CD4-positive, alpha-beta T cell treated with Interferon alpha-2 for 1 hour (primary cell): Measurements from ENCODE around the gene MDC1.
A peak's percentile ranks its signal among the peaks of the same experiment; 100 is the strongest.

ENCODE experiments used
- DNase-seq, 2 donors: peaks; one replicate each; pipeline ENCODE4 v3.0.0-alpha.2; 2020 to 2022

The MDC1 gene

DNA sequence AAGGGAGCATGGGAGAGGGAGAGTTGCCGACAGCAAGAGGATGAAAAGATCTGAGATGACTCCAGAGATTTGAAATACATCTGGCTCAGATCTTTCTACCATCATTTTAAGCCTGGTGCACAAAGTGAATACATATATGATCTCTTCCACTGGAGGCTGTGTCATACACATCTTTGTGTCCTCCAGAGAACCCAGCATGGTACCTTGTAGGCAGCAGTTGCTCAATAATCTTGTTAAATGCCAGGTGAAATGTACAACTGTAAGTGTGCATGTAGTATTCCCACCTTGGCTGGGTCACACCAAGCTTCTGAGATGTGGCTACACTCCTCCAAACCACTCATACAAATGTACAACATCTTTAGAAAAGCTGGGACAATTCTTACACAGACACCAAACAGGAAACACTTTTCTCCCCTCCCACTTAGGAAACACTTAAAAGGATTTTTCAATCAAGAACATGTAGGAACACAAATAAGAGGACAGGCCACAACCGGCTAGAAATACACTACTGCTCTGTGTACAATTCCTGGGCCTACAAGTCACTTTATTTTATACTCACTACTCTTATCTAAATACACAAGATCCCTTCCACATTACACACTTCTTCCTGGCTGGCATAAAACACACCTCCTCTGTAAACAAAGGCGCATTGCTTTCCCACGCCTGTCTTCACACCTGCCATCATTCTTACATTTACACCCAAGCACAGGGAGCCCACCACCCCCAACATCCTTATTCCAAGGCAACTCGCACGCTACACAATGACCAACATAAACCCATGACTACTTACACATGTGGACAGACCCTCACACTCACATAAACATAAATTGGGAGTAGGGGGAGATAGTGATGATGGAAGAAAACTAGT, 31.1 kb upstream of the MDC1 start:
- DNase-seq = no peak

DNA sequence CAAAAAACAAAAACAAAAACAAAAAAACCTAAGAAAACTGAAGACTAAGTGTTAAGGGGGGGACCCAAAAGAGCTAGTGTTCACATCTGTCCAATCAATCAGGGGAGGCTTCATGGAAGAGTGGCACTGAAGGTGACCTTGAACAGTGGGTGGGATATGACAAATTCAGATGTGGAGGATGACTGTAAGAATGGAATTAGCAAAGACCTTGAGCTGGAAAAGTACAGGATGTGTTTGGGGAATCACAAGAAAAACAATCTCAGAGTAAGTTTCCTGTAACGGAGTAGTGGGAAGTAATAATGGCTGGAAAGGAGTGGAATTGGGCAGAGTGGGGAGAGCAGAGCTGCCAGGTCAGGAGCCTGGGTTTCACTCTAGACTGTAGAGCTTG, 30.2 kb upstream of the MDC1 start:
- DNase-seq = no peak

GRCh38 chr6:30744054-30744805, 27.1 kb upstream of the MDC1 start, which contains the start of gene IER3:
Gene IER3 (minus strand): TSS chr6:30744547. CDS start chr6:30744518, 29 bp downstream.
- peak; percentile 82 to 85 for DNase-seq

DNA sequence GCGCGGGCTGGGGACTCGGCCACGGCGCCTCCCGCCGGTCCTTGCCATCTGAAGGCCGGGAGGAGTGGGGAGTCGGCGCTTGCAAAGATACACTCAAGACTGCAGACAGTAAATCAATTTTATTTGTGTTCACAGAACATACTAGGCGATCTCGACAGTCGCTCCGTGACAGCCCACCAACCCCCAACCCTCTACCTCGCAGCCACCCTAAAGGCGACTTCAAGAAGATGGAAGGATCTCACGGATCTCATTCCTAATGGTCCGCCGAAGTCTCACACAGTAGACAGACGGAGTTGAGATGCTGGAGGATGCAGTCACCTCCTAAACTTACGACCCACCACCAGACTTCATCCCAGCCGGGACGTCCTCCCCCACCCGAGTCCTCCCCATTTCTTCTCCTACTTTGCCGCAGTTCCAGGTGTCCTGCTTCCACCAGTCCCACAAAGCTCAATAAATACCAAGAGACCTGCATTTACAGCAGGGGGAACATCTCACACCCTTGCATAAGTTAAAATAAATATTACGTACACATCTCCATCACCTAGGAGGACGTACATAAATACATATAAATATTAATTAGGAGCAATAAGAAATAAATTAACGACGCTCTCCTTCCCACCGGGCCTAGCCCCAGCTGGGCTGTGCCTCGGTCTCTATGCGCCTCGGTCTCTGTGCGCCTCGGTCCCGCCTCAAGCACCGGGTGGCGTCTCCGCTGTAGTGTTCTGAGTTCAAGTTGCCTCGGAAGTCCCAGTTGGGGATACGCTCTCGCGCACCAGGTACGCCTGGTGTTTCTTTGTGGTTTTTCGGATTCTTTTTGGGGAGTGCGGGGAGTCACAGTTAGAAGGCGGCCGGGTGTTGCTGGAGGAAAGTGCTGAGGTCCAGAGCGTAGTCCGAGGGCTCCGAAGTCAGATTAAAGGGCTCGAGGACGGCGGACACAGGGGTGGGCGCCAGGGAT, 26.3 kb upstream of the MDC1 start:
- DNase-seq = peak; percentile 24 to 49

GRCh38 chr6:30742316-30743098, 25.4 kb upstream of the MDC1 start, which contains the start of gene FLOT1:
Gene FLOT1 (minus strand): TSS chr6:30742687. CDS start chr6:30742189, 498 bp downstream.
- peak; percentile 94 to 95 for DNase-seq

DNA sequence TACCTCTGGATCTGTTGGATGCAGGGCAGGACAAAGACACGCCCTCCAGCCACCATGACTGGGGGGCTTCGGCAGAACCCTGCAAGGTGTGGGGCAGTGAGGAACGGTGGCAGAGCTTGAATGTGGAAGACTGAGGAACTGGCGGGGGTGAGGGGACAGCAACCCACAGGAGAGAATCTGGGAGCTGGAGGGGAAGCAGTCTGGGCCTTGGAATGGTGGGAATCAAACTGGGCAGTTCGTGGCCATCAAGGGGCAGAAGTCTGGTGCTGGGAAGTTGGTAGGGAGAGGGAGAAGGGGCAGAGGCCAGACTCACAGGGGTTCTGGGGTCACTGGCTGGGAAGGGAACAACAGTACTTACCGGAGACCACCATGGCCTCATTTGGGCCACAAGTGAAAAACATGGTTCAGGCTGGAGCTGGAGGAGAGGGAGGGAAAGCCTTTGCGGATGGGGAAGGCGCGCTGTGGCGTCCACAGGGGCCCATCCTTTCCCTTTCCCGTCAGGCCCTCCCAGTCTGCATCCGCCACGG, 24.8 kb upstream of the MDC1 start:
- DNase-seq = no peak

DNA sequence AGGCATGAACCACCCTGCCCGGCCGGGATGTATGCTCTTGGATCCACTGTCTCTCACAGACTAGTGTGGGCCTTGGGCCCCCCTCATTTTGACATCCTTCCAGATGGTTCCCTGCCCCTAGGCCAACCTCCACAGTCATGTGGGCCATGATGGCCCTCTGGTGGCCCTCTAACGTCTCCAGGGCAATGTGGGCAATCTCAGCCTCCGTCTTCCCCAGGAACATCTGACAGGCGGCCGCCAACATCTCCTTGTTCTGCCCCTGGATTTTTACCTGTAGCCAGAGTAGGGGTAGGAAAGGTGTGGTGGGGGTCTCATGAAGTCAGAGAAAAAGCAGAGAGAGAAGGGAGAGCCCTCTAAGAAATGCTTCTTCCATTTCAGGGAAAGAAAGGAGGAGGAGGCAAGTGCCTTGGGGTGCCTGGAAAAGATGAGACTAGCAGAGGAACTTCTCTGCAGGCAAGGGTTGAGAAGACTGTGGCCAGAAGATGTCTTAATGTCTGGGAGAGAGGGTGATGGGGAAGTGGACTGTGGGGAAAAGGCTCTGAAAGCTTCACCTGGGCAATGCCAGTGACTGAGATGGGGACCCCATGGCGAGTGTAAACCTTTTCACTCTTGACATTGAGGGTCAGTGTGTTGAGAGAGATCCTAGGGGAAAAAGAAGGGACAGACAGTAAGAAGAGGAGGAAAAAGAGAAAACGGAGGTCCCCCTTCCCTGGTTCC, 24.1 kb upstream of the MDC1 start:
- DNase-seq = no peak

GRCh38 chr6:30740540-30740870, 23.4 kb upstream of the MDC1 start:
- no peak for DNase-seq

DNA sequence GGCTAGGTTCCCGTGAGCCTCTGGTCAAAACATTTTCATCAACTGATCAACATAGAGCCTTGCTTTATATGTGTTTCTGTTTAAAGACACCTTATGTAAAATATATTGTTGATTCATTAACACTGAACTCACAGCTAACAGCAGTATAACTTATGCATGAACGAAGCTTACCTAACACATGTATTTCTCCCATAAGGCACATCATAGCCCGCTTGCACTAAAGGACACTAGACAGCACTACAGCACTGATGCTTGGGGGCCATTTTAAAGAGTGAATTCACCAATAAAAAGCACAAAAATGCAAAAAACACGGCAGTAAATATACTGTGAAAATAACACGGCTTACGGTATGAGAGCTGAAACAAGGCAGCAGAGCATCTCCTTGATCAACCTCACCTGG, 21.5 kb upstream of the MDC1 start:
- no peak for DNase-seq

DNA sequence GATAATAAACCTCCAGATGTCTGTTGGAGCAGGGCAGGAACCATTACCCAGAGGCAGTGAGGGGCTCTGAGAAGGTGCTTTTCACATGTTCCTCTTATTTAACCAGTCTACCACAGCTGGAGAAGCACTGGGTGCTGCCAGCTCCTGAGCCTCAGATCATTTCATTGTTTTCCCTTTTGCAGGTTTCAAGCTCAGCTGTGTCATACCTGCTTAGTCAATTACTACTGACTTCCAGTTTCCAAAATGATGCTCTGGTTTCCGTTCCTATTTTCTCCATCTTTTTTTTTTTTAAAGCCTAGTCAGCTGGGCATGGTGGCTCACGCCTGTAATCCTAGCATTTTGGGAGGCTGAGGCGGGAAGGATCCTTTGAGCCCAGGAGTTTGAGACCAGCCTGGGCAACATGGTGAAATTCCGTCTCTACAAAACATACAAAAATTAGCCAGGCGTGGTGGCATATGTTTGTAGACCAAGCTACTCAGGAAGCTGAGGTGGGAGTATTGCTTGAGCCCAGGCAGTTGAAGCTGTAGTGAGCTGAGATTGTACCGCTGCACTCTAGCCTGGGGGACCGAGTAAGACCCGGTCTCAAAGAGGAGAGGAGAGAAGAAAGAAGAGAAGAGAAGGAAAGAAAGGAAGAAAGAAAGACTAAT, 18.7 kb upstream of the MDC1 start:
- DNase-seq = no peak

GRCh38 chr6:30732237-30732943, 15.3 kb upstream of the MDC1 start:
- no peak for DNase-seq

DNA sequence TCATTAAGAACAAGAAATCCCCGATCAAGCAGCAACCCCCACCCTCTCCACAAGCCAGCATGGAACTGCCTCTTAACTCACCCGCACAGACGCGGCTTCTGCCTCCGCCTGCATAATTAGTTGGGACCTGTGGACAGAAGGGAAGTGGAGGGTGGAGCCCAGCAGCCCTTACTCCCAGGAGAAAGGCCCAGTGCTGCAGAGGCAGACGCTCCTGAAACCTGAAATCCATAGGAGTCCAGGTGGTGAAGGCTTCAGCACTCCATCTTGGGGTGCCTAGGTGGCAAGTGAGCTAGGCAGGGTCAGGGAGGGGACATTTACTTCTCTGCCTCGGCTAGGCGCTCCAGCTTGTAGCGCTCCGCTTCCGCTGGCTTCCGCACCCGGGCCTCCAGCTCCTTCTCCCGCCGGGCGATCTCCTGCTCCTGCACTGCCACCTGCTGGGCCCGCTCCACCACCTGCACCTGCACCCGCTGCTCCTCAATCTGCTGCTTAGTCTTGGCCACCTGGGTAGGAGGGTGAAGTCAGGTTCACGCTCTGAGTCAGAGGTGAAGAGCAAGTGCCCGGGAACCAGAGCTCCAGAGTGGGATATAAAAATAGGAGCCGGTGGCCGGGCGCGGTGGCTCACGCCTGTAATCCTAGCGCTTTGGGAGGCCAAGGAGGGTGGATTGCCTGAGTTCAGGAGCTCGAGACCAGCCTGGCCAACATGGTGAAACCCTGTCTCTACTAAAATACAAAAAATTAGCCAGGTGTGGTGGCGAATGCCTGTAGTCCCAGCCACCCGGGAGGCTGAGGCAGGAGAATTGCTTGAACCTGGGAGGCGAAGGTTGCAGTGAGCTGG, 13.7 kb upstream of the MDC1 start:
- peak; percentile 84 to 88 for DNase-seq

DNA sequence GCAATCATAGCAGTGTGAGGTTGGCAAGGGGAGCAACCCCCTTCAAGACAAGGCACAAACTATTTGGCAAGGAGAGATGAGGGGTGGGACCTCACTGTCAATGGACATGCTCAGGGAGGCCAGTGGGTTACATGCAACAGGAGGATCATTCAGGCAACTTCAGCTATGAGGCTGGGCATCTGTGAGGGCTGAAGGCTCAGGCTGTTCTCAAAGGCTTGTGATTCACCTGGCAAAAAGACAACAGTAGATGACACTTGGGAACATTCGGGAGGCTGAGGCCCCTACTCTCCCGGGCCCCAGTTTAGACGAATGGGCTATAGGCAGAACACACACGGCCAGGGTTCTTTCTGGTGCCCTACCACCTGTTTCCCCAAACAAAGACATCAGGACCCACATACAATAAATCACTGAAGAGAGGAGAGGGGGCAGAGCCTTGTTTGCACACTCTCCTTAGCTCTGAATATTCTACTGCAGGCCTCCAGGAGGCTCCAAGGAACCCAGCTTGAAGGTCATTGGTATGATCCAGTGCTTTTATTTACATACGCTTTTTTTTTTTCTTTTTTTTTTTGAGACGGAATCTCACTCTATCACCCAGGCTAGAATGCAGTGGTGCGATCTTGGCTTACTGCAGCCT, 11.0 kb upstream of the MDC1 start:
- DNase-seq = no peak

GRCh38 chr6:30726506-30727413, 9.7 kb upstream of the MDC1 start:
- DNase-seq = no peak

DNA sequence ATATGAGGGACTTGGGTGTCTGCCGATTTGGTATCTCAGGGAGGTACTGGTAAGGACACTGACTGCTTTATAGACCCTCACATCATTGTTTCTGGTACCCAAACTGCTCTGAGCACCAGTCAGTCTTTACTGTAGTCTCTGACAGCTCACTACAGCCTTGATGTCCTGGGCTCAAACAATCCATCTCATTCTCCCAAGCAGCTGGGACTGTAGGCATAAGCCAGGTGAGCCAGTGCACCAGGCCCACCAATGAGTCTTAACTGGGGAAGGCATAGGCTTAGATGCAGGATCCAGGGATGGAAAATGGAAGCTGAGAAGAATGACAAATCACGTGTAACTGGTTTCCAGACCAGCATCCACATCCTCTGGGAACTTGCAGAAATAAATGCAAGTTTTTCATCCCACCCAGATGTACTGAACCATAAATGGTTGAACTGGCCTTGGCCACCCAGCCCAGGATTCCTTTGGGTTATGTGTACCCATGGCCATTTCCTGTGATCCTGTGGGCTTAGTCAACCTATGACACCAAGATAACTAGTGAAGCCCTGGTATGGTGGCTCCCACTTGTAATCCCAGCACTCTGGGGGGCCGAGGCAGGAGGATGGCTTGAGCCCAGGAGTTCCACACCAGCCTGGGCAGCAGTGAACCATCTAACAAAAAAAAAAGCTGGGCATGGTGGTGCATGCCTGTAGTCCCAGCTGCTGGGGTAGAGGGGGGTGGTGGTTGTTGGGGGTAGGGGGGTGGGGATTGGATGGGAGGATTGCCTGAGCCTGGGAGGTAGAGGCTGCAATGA, 8.8 kb upstream of the MDC1 start:
- no peak for DNase-seq

DNA sequence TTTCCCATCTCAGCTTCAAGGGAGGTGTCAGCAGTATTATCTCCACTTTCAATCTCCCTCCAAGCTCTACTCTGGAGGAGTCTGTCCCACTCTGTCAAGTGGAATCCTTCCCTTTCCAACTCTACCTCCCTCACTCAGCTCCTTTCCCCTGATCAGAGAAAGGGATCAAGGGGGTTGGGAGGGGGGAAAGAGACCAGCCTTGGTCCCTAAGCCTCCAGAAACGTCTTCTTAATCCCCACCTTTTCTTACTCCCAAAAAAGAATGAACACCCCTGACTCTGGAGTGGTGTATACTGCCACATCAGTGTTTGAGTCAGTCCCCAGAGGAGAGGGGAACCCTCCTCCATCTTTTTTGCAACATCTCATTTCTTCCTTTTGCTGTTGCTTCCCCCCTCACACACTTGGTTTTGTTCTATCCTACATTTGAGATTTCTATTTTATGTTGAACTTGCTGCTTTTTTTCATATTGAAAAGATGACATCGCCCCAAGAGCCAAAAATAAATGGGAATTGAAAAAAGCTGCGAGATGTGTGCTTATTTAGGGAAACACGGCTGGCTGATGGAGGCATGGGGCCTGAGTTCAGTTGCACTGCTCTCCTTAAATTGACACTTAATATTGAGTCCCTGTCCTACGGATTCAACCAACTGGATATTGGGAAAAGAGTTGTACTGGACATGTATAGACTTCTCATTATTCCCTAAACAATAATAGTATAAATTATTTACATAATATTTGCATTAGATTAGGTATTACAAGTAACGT, 8.0 kb upstream of the MDC1 start:
- no peak for DNase-seq
